Thoracic aorta (tissue), 2 donors: ENCODE results near the gene ASB1. TPM values are rescaled to one million over a fixed set of nuclear protein-coding genes. Genes with fewer than 3 reads are reported as not detected.
A peak's percentile ranks its signal among the peaks of the same experiment; 100 is the strongest.

Experiments used
- ATAC-seq: fragments of 150-250 bp; one replicate; pipeline ENCODE4 v1.8.0; 2017; ENCODE audit warnings: low read depth; ENCODE audit not compliant: insufficient number of reproducible peaks, low FRiP score
- DNase-seq: peaks from one replicate; pipeline ENCODE4 v3.0.0-alpha.2; 2020; ENCODE audit warnings: low spot score
- H3K27ac ChIP-seq, 2 donors: fragments of 200-600 bp; sonication (generic); 1 replicate in 1 of 2; 2 replicates in 1 of 2; pipeline ENCODE4 v1.5.1; 2016; ENCODE audit warnings: mild to moderate bottlenecking in 2 of 2, moderate library complexity in 2 of 2
- H3K27me3 ChIP-seq: fragments of 200-600 bp; sonication (generic); replicated peaks from 2 replicates; pipeline ENCODE4 v1.6.0; 2016; ENCODE audit warnings: mild to moderate bottlenecking; ENCODE audit not compliant: insufficient read depth
- H3K36me3 ChIP-seq: fragments of 200-600 bp; sonication (generic); one replicate; pipeline ENCODE4 v1.5.1; 2016
- H3K4me1 ChIP-seq, 2 donors: fragments of 200-600 bp; sonication (generic); 1 replicate in 1 of 2; 2 replicates in 1 of 2; pipeline versions ENCODE4 v1.5.1 to v1.6.0; 2016; ENCODE audit warnings: low read depth in 2 of 2, mild to moderate bottlenecking in 1 of 2; ENCODE audit not compliant: control insufficient read depth in 1 of 2
- H3K4me3 ChIP-seq: fragments of 200-600 bp; sonication (generic); 2 replicates; pipeline ENCODE4 v1.5.1; 2016; ENCODE audit warnings: mild to moderate bottlenecking
- H3K9me3 ChIP-seq: fragments of 200-600 bp; sonication (generic); 2 replicates; pipeline ENCODE4 v1.5.1; 2016
- total RNA-seq, 2 donors: library from RNA; depleted of rRNA; stranded (reverse); fragments of >200 nt; gene quantifications; one replicate each; pipeline versions ENCODE4 v1.1.0 to v1.2.3, GENCODE V29; 2016
- TF ChIP-seq, protein P1 (sequence below): fragments of 200-600 bp; sonication (generic); IDR thresholded peaks from one replicate; pipeline ENCODE4 v1.5.1; 2019; ENCODE audit warnings: antibody characterized with exemption

Gene ASB1
- total RNA-seq, 2 donors from 2014 or later, result 30.3 to 48.7 TPM

GRCh38 chr2:238380785-238381184 lies 45.9 kb upstream of the ASB1 start:
- H3K27ac ChIP-seq, result peak overlapping the region; percentile 70 to 82
- no peaks in the 10 kb centered on the region for H3K36me3 ChIP-seq
- ATAC-seq (no peak), DNase-seq (no peak)
- H3K27me3 ChIP-seq, result no peaks in the 10 kb centered on the region
- H3K4me3 ChIP-seq, result no peak overlapping the region
- H3K9me3 ChIP-seq, result no peaks in the 10 kb centered on the region
- TF ChIP-seq, protein P1, sequence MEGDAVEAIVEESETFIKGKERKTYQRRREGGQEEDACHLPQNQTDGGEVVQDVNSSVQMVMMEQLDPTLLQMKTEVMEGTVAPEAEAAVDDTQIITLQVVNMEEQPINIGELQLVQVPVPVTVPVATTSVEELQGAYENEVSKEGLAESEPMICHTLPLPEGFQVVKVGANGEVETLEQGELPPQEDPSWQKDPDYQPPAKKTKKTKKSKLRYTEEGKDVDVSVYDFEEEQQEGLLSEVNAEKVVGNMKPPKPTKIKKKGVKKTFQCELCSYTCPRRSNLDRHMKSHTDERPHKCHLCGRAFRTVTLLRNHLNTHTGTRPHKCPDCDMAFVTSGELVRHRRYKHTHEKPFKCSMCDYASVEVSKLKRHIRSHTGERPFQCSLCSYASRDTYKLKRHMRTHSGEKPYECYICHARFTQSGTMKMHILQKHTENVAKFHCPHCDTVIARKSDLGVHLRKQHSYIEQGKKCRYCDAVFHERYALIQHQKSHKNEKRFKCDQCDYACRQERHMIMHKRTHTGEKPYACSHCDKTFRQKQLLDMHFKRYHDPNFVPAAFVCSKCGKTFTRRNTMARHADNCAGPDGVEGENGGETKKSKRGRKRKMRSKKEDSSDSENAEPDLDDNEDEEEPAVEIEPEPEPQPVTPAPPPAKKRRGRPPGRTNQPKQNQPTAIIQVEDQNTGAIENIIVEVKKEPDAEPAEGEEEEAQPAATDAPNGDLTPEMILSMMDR, result no peak
- peaks cover 29 to 35% of the 10 kb centered on the region in 2 donors for H3K4me1 ChIP-seq

GRCh38 chr2:238381341-238382115 lies 45.2 kb upstream of the ASB1 start:
- no peak overlapping the region for H3K27ac ChIP-seq
- H3K27me3 ChIP-seq, result no peaks in the 10 kb centered on the region
- no peaks in the 10 kb centered on the region for H3K9me3 ChIP-seq
- DNase-seq (no peak), ATAC-seq (no peak)
- peaks cover 29 to 35% of the 10 kb centered on the region in 2 donors for H3K4me1 ChIP-seq
- no peaks in the 10 kb centered on the region for H3K36me3 ChIP-seq
- no peak overlapping the region for H3K4me3 ChIP-seq
- TF ChIP-seq, protein P1, result no peak

DNA sequence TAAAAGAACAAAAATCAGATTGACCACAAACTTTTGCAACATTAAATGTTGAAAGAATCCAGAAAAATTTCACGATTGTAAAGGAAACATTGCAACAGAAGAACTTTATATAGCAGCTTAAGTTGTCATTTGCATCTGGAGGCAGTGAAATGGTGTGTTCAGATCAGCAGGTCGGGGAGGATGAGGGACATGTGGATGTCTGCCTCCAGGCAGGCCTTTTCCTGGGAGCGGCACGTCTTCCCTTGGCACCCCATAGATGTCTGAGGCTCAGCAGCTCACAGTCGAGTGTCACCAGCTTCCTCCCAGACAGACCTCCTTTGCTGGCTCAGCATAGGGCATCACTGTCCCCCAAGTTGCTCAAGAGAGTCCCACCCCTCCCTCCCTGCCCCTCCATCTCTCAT lies 44.3 kb upstream of the ASB1 start:
- no peaks in the 10 kb centered on the region for H3K27me3 ChIP-seq
- TF ChIP-seq, protein P1, result no peak

DNA sequence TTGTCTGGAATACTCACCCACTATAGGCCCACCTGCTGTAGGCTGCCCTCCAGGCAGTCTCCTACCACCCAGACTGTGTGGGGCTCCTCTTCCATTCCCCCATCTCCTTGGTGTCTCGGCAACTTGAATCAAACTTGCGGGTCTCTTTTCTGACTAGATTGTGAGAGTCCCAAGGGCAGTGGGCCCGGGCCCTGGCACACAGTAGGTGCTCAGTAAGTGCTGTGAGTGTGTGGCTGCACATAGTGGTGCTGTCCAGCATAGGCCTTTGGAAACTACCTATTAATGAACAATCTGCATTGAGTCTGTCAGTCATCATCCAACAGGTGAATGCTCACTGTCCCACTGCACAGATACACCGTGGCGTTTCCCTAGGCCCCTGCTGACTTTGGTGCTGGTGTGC lies 43.6 kb upstream of the ASB1 start:
- Histone ChIP-seq H3K36me3 (no peaks in the 10 kb centered on the region), H3K4me3 (no peak overlapping the region), H3K9me3 (no peaks in the 10 kb centered on the region), H3K4me1 (peaks cover 27 to 34% of the 10 kb centered on the region in 2 donors), H3K27ac (no peak overlapping the region), H3K27me3 (no peaks in the 10 kb centered on the region)
- DNase-seq, result no peak
- no peak for ATAC-seq
- TF ChIP-seq, protein P1, result no peak

More for the DNA sequence above, 44.3 kb upstream of the ASB1 start:
- peaks cover 29 to 35% of the 10 kb centered on the region in 2 donors for H3K4me1 ChIP-seq
- DNase-seq, result no peak
- H3K4me3 ChIP-seq, result no peak overlapping the region
- no peaks in the 10 kb centered on the region for H3K9me3 ChIP-seq
- ATAC-seq, result no peak
- H3K27ac ChIP-seq, result no peak overlapping the region
- H3K36me3 ChIP-seq, result no peaks in the 10 kb centered on the region

GRCh38 chr2:238383743-238384380 lies 42.9 kb upstream of the ASB1 start:
- H3K27me3 ChIP-seq, result no peaks in the 10 kb centered on the region
- H3K4me1 ChIP-seq, result peaks cover 24 to 32% of the 10 kb centered on the region in 2 donors
- H3K4me3 ChIP-seq, result no peak overlapping the region
- TF ChIP-seq, protein P1, result no peak
- DNase-seq (no peak), ATAC-seq (no peak)
- no peak overlapping the region for H3K27ac ChIP-seq
- no peaks in the 10 kb centered on the region for H3K9me3 ChIP-seq
- H3K36me3 ChIP-seq, result no peaks in the 10 kb centered on the region
